ENCODE data around the gene LRRC59. TPM values are rescaled to one million over a fixed set of nuclear protein-coding genes. Genes with fewer than 3 reads are reported as not detected.

The LRRC59 gene
- 139 and 158 TPM in 2 replicates for total RNA-seq

GRCh38 chr17:50397111-50397918, at the start of gene LRRC59:
LRRC59 (minus strand) TSS chr17:50397523; CDS start chr17:50397317, 206 bp downstream.

GRCh38 chr17:50425682-50426471, 28.6 kb upstream of the LRRC59 start, which contains the start of gene ACSF2:
ACSF2 (plus strand) TSS chr17:50426218; CDS start chr17:50426262, 44 bp downstream.

GRCh38 chr17:50372758-50373556, 24.4 kb downstream of the LRRC59 start, which contains the start of the genes EME1 and MRPL27:
EME1 (plus strand) TSS chr17:50373229; CDS start chr17:50375209, 1,980 bp downstream.
MRPL27 (minus strand) TSS chr17:50373184; CDS start chr17:50373170, 14 bp downstream.

GRCh38 chr17:50345432-50346312, 51.7 kb downstream of the LRRC59 start, which contains the start of gene XYLT2:
XYLT2 (plus strand) TSS chr17:50346126; CDS start chr17:50346141, 15 bp downstream.

Small RNA genes lying within 50 kb of the gene (small RNA-seq; reads per million reads assigned to genes)
- not detected for gene RF00019

Other genes with a start within 250 kb of the LRRC59 start
- 51.7 and 52.9 TPM in 2 replicates for gene PPP1R9B, start 246.8 kb downstream of the LRRC59 start, total RNA-seq
- gene SGCA, start 231.5 kb downstream of the LRRC59 start, total RNA-seq: 9.8 and 13.3 TPM in 2 replicates
- 1,350 and 1,566 TPM in 2 replicates for gene COL1A1, start 195.9 kb downstream of the LRRC59 start, total RNA-seq
- under 0.01 TPM in 1 of 2 replicates, not detected in the other for gene TMEM92, start 123.1 kb downstream of the LRRC59 start, total RNA-seq
- gene XYLT2, start 51.4 kb downstream of the LRRC59 start, total RNA-seq: 30.9 and 31.8 TPM in 2 replicates
- 61.0 and 64.1 TPM in 2 replicates for gene MRPL27, start 24.3 kb downstream of the LRRC59 start, total RNA-seq
- 3.0 and 3.1 TPM in 2 replicates for gene EME1, start 24.3 kb downstream of the LRRC59 start, total RNA-seq
- gene ACSF2, start 28.7 kb upstream of the LRRC59 start, total RNA-seq: 16.6 and 17.2 TPM in 2 replicates
- not detected in 2 replicates for gene CHAD, start 71.4 kb upstream of the LRRC59 start, total RNA-seq
- 17.4 and 18.3 TPM in 2 replicates for gene RSAD1, start 81.3 kb upstream of the LRRC59 start, total RNA-seq
- gene MYCBPAP, start 110.9 kb upstream of the LRRC59 start, total RNA-seq: 1.8 and 2.5 TPM in 2 replicates
- gene EPN3, start 135.2 kb upstream of the LRRC59 start, total RNA-seq: not detected in 2 replicates
- 86.2 and 95.6 TPM in 2 replicates for gene SPATA20, start 149.7 kb upstream of the LRRC59 start, total RNA-seq
- 1.1 and 1.3 TPM in 2 replicates for gene CACNA1G, start 163.2 kb upstream of the LRRC59 start, total RNA-seq
- gene ABCC3, start 237.4 kb upstream of the LRRC59 start, total RNA-seq: 25.2 and 25.9 TPM in 2 replicates